ENCODE data around the gene GRID2.

Gene GRID2

DNA sequence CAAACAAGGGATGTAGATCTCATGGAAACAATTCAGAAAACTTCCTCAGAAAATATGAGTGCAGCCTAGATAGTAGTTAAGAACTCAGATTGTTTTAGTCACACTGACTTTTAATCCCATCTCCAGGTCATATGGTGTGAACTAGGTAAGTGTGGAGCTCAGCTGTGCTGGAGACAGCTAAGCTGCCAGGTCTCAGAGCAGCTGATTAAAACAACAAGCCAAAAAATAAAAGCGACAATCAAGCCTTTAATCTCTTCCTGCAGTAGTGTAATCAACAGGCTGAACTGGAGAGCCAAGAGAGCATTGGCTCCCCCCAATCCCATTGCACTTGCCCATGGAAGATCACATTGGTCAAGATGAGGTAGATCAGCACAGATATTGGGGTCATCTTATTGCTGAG is 1426.5 kb downstream of the GRID2 start:
- no peak for DNase-seq (ENCODE audit: extremely low read depth in 1 of 2, low read depth in 1 of 2)

DNA sequence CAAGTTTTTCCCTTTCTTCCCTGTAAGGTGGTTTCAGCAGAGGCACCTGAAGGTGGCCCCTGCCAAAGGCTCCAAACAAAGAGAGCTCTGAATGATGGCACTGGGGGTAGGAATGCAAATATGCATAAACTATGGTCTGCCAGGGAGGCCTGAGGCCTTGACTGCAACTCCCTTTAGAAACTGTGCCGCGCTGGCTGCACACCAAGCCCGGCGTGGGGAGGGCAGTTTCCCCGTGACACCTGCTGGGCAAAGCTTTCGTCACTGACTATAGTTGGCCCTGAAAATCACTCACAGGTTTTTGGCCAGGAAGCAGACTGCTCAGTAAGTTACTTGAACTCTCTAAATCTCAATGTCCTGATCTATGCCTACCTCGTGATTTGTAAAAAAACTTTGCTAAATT is 1427.0 kb downstream of the GRID2 start:
- no peak for DNase-seq (ENCODE audit: extremely low read depth in 1 of 2, low read depth in 1 of 2)

DNA sequence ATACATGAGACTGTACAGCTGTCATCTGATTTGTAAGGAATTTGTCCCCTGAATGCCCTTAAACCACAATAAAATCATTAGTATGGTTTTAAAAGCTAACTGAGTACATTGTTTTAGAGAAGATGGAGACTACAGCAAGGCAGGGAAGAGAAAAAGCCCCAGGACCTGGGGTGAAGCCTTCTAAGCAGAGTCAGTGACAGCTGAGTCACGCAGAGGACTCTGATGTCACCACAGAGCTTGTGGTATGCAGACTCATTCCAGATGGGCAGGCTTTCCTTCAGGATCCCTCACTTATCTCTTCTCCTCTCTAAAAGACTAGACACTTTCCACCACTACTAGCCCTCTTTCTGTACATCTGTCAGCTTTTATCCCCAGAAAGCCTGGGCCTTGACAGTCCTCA is 1427.7 kb downstream of the GRID2 start:
- no peak for DNase-seq (ENCODE audit: extremely low read depth in 1 of 2, low read depth in 1 of 2)

DNA sequence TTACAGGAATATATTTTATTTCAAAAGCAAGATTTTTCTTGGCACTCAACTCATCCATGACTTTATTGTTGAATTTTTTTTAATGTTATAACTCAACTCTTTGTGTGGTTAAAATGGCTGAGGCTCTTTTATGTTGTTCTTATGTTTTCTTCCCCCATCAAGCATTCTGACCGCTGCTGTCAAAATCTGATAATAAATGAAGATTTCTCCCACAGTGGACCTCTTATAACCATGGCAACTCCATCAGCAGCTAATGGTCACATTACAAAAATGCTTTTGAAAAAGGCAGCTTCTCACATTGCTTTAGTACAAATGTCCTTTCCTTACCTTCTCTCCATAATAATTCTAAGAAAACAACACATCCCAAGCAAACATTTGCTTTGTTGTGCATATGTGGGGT is 1428.7 kb downstream of the GRID2 start:
- DNase-seq (ENCODE audit: extremely low read depth in 1 of 2, low read depth in 1 of 2), result no peak

DNA sequence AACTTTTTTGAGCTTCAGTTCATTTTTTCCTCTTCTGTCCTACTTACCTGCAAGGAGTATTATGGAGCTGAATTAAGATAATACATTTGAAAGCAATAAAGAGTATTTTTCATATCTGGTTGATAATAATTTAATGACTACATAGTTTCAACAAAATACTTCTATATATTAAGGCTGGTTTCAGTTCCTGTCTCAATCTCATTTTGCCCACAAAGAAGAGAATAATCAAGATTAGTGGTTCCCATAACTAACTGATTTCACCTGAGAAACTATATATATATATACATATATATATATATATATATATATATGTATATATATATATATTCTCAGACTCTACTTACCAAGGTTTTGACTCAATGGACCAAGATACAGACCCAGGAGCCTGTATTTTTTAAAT is 1437.1 kb downstream of the GRID2 start:
- DNase-seq (ENCODE audit: extremely low read depth in 1 of 2, low read depth in 1 of 2), result no peak

DNA sequence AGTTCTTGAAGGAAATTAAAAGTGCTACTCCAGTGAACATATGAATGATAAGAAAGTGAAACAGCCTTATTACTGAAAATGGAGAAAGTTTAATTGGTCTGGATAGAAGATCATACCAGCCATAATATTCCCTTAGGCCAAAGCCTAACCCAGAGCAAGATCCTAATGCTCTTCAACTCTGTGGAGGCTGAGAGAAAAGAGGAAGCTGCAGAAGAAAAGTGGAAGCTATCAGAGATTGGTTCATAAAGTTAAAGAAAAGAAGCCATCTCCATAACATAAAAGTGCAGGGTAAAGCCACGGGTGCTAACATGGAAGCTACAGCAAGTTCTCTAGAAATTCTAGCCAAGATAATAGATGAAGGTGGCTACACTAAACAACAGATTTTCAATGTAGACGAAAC is 1439.3 kb downstream of the GRID2 start:
- no peak for DNase-seq (ENCODE audit: extremely low read depth in 1 of 2, low read depth in 1 of 2)

DNA sequence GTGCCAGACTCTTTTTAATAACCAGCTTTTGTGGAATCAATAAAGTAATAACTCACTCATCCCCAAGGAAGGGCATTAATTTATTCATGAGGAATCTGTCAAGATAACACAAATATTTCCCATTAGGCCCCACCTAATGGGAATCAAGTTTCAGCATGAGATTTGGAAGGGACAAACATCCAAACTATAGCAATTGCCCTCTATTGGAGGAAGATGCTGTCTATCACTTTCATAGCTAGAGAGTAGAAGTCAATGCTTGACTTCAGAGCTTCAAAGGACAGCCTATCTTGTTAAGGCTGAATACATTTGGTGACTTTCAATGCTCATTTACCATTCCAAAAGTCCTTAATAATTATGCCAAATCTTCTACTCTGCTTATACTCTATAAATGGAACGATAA is 1439.9 kb downstream of the GRID2 start:
- no peak for DNase-seq (ENCODE audit: extremely low read depth in 1 of 2, low read depth in 1 of 2)

DNA sequence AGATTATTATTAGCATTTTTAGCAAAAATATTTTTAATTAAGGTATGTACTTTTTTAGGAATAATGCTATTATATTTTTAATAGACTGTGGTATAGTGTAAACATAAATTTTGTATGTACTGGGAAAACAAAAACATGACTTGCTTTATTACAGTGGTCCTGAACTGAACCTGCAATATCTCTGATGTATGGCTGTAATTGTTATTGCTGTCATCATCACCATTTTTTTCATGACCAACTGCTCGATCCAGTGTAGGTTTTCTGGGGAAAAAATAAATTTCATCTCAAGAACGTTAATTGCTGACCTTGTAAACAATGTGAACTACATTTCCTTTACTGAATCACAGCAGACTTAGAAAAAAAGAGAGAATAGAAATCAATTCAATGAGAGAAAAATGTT is 1441.2 kb downstream of the GRID2 start:
- no peak for DNase-seq (ENCODE audit: extremely low read depth in 1 of 2, low read depth in 1 of 2)

DNA sequence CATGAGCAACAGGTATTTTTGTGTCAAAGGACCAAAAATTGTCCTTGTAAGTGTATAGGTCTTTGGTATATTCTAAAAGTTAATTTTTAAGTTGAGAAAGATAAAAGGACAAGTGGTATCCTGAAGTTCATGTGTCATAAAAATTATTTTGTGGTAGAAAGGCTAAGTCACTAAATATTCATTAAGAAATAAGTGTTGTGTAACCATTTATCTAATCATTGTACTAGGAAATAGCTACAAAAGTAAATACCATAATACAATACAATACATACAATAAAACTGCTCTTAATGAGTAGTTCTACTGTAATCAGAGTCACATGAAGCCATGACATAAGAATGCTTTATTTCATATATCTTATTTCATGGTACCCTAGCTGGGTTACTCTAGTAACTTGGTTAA is 1442.3 kb downstream of the GRID2 start:
- DNase-seq (ENCODE audit: extremely low read depth in 1 of 2, low read depth in 1 of 2), result no peak

DNA sequence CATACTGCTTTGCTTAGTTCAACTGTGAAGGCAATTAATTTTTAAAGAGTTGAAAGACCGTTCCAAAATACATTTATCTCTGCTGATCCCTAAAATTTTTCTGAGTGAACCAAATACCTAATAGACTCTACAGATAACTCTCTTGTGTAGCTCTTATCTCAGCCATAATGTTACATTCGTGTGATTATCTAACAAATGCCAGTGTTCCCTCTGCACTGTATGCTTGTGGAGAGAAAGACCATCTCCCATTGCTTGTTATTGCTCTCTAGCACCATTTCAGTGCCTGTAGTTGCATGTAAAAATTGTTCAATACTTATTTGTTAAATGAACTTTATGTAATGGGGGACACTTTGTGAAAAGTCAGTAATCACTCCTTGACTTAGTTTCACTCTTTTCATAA is 1443.5 kb downstream of the GRID2 start:
- DNase-seq (ENCODE audit: extremely low read depth in 1 of 2, low read depth in 1 of 2), result no peak

DNA sequence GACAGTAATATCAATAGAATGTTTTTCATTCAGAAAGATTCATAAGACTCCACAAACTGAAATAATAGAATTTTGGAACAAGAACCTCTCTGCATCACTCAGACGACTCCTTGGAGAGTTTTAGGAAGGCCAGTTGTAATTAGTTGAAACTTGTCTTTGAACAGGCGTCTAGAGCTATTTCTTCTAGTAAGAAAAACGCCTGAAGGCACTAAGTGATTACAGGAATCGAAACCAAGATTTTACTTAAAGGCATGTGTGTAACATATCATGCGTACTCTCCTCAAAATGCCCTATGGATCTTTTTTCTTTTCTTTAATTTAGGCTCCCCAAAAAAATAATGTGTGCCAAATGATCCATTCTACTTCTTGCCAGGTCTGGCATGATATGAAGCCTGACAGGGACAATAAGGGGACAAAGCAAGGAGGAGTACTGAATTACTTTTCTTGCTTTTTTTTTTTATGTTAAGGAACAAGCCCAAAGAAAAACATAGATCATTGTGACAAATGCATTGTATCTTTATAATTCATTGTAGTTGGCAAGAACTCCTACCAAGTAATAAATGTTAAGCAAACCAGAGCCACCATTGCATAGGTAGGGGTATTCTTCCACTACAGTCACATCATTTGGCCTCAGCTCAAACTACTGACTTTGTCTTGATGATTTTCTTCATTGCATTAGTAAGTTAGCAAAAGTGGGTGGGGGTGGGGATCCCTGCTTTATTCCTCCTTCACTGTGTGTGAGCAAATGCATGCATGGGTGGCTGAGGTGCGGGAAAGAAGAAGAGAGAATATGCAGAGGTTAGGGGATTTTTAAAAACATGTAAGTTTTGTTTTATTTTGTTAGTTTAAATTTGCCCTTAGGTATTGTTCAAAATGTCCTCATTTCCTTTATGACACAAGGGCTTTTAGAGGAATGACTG is 1444.9 kb downstream of the GRID2 start:
- no peak for DNase-seq (ENCODE audit: extremely low read depth in 1 of 2, low read depth in 1 of 2)

DNA sequence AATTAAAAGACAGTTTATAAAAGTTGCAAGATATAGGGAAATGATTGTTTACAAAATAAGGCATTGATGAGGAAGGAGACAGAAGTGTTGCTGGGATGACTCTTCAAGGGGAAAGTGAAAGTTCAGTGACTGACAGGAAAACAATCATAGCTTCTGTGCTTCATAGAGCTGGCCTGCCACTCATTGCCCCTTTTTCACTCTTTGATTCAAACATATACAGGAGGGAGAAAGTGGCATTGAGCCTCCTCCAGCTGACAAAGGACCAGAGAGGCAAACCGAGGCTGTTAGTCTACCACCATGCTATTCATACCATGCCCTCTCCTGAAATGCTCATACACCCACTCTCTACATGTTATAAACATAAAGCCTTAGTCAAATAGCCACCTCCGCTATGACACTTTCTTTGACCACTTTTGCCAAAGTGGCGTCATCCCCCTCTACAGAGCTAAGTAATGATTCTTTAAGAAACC is 1445.6 kb downstream of the GRID2 start:
- no peak for DNase-seq (ENCODE audit: extremely low read depth in 1 of 2, low read depth in 1 of 2)

DNA sequence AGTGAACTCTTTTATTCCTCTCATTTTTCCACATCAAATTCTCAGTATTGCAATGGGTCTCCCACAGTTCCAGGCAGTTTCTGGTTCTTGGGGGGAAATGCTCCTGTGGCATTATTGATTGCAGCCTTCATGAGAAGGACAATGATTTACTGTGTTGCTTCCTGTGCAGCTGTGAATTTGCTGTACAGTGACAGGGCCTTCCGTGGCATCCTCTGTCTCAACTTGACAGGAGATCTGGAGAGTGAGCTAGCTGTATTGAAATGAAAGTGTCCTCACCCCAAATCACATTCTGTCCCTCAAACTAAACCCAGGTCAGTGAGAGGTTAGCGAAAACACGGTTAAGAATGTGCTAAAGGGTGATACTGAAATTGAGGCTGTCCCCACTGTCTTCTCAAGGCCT is 1447.6 kb downstream of the GRID2 start:
- DNase-seq (ENCODE audit: extremely low read depth in 1 of 2, low read depth in 1 of 2), result no peak

DNA sequence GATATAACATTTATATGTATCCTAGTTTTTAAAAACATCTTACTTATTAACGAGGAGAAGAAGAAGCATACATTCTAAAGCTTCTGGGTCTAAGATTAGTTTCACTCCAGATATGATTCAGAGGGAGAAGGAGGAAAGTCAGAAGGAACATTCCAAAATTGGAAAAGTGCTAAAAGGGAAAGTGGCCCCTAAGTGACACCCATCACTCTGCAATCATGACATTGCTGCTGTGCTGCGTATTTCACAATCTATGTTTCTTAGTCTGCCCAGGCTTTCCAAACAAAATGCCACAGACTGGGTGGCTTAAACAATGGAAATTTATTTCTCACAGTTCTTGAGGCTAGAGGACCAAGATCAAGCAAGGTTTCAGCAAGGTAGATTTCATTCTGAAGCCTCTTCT is 1452.3 kb downstream of the GRID2 start:
- no peak for DNase-seq (ENCODE audit: extremely low read depth in 1 of 2, low read depth in 1 of 2)

DNA sequence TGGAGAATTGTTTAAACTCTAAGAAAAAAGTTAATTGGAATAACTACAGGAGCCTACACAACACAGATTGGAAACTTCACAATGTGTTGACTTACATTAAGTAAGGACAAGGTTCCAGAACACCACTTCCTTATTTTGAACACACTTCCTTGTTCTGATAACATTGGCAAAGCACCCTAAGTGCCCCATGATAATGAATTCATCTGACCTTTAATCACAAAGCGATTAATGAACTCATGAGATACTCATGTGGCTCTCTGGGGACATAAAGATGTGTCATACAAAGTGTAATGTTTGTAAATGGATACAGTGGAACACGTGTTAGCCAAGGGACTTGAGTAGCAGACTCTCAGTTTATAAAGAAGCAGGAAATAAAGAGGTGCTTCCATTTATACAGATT is 1455.7 kb downstream of the GRID2 start:
- DNase-seq (ENCODE audit: extremely low read depth in 1 of 2, low read depth in 1 of 2), result no peak

DNA sequence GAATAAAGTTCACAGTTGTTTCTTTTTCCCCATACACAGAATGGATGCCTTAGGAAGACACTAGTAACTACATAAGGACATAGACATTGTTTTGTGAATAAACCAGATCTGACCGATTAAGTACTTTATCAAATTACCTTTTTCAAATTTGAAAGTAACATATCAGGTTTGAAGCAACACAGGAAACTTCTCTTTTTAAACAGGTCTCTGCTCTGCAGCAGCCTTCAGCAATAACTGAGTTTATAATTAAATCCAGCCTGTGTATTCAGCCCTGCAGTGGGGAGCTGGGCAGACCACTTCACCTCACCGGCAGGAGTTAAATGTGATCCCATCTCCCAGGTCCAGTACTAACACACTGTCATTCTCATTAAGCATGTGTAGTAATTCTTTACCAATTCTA is 1456.5 kb downstream of the GRID2 start:
- no peak for DNase-seq (ENCODE audit: extremely low read depth in 1 of 2, low read depth in 1 of 2)

DNA sequence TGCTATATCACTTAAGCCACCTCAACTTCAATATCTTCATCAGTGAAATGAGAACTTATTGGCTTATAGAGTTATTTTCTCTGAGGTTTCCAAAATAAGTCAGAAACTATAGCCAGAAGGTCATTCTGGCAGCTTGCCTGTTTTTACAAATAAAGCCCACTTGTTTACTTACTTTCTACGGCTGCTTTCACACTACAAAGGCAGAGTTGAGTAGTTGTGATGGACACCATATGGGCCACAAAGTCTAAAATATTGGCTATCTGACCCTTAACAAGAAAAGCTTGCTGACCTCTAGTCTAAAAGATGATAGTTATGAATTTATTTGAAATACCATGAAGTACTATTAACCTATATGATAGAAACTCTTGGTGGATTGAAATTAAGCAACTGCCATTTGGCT is 1457.5 kb downstream of the GRID2 start:
- DNase-seq (ENCODE audit: extremely low read depth in 1 of 2, low read depth in 1 of 2), result no peak

DNA sequence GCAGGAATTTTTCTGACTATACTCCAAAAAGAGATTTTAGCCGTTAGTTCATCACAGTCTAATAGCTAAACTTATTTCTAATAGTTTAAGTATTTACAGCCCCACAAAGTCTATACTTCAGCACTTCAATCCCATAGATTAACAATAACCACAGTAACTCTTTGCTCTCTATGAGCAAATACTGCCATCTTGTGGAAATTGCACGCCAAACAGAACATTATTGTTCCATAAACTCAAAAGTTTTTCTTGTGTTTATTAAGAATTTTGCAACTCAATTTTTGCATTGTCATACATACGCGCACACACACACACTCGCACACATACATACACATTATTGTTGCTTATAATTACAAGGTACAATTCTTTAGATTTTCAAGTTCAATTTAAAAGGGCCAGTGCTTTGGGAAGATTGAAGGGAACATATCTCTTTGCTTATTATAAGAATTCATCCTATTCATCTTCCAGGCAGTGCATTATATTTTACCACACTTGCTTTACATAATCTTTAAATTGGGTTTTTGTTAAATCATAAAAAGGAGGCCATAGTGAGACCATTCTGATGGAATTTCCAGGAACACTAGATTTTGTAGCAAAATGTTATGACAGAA is 1461.0 kb downstream of the GRID2 start:
- no peak for DNase-seq (ENCODE audit: extremely low read depth in 1 of 2, low read depth in 1 of 2)

DNA sequence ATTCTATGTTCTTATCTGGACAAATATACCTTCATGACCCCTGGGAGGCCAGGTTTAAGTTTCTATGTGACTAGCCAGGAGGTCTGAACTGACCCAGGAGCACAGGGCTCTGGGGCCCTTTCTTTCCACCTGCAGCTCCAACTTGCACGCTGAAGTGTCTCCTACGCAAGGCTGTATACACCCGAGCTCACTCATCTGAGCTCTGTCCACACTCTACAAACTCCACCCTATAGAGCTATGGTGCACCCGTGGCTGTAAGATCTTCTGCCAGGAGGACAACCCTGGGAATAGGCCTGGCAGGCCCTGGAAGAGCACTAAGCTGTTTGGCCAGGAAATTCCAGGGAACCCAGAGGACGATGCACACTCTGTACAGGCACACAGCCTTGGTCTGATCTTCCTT is 1464.2 kb downstream of the GRID2 start:
- no peak for DNase-seq (ENCODE audit: extremely low read depth in 1 of 2, low read depth in 1 of 2)

DNA sequence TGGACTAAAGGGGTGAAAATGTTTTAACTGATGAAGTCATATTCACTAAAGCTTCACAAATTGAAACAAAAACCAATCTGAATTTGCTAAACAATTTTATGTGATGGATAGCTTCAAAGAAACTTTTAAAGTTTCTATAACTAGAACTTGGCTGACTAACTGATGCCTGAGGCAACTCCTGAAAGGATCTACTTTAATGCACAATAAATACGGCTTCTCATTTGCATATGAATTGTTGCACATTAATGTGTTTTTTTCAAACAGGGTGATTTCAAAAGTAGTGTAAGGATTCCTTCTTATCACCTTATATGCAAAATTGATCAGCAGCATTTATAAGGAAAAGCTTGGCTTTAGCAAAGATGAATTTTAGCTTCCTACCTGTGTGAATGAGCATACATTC is 1466.4 kb downstream of the GRID2 start:
- DNase-seq (ENCODE audit: extremely low read depth in 1 of 2, low read depth in 1 of 2), result no peak

DNA sequence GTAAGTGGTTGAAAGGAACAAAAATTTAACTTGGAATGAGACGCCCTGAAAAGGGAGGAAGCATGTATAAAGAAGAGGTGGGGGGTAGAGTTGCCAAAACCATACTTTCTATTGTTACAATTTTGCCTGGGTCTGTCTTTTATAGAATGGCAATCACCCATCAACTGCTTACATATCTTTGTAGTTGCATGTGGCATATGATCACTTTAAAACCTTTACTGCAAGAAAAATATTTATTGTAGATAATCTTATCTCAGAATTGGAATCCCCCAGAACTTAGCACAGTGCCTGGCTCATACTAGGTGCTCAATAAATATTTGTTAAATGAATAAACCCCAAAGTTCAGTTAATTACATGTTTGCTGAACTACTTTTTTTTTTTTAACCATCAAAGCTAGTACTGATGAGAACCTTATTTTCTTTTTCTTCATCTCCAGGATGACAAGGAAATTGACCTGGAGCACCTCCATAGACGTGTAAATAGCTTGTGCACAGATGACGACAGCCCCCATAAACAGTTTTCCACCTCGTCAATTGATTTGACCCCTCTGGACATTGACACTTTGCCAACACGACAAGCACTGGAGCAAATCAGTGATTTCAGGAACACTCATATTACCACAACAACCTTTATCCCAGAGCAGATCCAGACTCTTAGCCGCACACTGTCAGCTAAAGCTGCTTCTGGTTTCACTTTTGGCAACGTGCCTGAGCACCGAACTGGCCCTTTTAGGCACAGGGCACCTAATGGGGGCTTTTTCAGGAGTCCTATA is 1468.1 kb downstream of the GRID2 start:
- no peak for DNase-seq (ENCODE audit: extremely low read depth in 1 of 2, low read depth in 1 of 2)

DNA sequence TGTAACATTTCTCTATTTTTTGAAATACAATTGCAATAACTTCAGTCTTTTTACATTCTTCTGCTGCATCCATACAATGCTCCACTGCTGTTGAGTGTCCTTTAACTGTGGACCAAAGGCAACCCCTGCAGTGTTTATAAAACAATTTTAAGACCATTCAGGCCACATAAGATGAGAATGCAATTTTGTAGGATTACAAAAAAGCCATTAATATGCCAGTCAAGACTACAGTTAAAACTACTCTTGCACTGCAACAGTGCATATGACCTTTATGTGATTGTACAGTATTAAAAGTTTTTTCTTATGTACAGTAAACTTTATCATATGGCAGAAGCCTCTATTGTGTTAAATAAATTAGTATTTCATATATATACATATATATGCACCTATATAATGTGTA is 1469.1 kb downstream of the GRID2 start:
- no peak for DNase-seq (ENCODE audit: extremely low read depth in 1 of 2, low read depth in 1 of 2)

Data from stimulated activated CD8-positive, alpha-beta memory T cell treated with anti-CD3 and anti-CD28 coated beads, Interleukin-7, amount 100 ng/mL, for 48 hours (primary cell).